ENCODE data around the gene NETO2.

NETO2 gene

DNA sequence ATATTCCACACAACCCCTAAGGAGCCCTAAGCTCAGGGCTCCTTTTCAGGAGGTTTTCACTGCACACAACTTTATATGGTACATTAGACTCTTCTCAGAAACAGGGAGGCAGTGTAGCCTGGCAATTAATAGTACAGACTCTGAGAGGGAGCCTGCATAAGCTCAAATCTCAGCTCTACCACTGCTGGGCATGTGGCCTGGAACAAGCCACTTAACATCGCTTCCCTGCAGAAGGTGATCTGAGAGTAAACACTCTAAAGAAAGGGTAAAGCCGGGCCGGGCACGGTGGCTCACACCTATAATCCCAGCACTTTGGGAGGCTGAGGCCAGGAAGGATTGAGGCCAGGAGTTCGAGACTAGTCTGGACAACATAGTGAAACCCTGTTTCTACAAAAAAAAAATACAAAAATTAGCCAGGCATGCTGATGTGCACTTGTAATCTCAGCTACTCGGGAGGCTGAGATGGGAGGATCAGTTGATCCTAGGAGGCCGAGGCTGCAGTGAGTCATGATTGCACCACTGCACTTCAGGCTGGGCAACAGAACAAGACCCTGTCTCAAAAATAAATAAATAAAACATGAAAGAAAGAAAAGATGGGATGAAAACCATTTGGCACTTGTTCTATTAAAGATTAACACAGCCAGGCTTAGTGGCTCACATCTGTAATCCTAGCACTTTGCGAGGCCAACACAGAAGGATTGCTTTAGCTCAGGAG is 99.6 kb downstream of the NETO2 start:
- no peak for DNase-seq

DNA sequence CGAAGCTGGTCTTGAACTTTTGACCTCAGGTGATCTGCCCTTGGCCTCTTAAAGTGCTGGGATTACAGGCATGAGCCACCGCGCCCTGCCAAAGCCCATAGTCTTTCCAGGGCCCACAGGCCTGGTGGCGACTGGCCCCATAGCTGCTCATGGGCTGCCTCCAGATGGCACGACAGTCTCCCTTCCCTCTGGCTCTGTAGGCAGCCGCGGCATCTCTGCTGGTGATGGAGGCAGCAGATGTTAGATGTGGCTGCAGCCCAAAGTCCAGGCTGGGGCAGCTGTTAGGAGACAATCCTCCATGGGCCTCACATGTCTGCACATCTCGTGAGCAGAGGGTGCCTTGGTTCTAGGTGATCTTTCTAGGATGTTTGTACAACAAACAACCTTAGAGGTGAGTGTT is 100.5 kb downstream of the NETO2 start:
- DNase-seq, result no peak

DNA sequence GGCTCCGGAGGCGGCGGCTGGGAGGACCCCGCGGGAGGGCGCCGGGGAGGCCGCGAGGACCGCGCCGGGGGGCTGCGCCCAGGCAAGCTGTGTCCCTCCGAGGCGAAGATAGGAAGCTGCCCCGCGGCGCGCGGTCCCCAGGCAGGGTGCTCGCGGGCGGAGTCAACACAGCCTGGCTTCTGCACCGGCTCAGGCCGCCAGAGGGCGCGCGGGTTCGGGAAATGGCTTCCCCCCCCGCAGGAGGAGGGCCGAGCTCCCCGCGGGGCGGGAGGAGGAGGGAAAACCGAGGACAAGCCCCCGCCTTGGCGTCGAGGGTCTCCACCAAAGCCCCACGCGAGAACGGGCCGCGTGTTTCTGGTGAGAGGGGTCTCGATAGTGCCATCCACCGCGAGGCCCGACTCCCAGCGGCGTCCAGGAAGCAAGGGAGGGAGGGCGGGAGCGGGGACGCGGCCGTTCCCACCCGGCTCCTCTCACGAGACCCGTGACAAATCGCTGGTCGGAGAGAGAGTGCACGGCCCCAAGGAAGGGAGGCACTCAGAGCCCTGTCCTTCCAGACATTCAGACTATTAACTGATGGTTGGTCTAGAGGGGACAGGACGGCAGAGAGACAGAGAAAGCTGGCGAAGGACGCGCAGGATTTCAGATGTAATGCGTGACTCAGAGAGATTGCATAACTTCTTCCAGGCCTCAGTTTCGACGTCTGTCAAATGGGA is 105.8 kb downstream of the NETO2 start:
- peak; percentile 82 for DNase-seq

DNA sequence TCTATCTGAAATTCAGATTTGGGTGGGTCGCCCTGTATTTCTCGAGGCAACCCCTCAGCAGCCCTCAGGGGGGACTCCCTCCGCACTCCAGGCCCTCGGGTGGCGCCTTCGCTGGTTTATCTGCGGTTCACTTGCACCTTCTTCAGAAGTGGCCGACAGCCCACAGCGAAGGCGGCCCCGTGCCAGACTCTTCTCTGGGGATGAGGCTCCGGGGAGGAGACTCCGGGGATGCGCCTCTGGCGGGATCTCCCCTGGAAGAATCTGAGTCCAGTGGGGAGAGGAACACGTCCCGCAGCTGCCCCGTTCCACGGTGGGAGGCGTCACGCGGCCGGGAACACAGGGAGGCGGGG is 106.4 kb downstream of the NETO2 start:
- no peak for DNase-seq

DNA sequence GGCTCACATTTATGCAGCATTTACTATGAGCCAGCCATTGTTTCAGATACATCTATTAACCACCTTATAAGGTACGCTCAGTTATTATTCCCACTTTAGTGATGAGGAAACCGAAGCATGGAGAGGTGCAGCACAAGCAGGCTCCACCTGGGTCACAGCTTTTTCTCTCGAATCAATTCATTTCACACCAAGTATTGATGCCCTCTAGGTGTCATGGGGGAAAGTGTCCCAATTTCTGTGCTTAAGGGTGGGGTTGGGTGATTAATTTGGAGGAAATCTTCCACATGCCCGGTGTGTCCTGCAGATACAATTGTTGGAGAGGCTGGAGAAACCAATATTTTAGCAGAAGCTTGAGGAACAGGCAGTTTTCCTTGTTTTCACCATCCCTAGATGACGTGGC is 107.5 kb downstream of the NETO2 start:
- no peak for DNase-seq

DNA sequence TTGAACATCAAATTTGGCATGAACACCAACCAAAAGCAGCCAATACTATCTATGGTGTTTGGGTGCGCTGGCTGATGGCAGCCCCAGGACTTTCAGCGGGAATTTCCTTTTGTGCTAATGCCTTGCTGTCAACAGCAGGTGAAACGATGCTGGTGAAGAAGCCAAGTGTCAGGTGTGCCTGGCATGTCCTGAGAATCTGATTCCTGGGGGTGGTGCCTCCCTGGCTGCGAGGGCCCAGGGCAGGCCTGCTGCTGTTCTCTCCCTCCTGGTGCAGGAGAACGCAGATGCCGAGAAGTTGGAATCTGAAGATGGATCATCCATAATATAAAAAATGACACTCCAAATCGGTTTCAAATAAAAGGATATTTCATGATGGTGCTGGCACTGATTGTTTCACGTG is 108.3 kb downstream of the NETO2 start:
- DNase-seq, result no peak

DNA sequence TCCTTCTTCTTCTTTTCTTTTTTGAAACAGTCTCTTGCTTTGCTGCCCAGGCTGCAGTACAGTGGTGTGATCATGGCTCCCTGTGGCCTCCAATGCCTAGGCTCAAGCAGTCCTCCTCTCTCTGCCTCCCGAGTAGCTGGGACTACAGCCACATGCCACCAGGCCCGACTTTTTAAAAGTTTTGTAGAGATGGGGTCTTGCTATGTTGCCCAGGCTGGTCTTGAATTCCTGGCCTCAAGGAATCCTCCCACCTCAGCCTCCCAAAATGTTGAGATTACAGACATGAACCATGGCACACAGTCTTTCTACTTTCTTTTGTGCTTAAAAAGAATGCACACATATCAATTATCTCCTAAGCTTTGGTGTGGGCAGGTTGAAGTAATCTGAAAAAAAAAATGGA is 109.3 kb downstream of the NETO2 start:
- DNase-seq, result no peak

DNA sequence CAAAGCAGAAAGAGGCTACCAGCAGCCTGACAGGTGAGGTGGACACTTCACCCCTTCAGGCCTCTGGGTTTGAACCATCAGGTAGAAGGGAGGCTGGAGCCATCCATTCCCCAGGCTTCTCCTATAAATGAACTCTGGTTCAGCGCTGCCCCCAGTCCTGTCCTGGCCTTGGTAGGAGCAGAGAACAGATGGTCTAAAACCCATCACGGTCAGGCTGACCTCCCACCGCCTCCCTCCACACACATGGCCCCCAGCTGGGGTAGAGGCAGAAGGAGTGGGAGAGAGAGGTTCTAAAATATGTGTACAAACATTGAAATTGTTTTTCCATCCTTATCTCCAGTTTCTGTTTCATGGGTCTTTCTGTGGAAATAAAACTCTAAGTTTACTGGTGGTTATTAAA is 110.6 kb downstream of the NETO2 start:
- no peak for DNase-seq

DNA sequence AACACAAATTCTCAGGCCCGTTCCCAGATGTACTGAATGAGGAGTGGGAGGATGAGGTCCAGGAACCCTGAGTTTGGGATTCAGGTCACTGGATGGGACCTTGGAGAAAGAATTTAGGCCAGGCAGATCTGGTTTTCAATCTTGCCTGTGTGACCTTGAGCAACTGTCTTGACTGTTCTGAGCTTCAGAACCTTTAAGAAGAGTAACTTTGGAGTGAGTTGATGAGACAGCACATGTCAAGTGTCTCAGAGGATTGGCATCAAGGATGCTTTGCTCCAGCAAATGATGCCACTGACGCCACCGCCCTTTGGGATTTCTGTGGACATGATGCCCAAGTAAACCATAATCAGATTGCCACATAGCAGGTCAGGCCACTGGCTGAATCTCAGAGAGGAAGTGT is 114.0 kb downstream of the NETO2 start:
- DNase-seq, result no peak

DNA sequence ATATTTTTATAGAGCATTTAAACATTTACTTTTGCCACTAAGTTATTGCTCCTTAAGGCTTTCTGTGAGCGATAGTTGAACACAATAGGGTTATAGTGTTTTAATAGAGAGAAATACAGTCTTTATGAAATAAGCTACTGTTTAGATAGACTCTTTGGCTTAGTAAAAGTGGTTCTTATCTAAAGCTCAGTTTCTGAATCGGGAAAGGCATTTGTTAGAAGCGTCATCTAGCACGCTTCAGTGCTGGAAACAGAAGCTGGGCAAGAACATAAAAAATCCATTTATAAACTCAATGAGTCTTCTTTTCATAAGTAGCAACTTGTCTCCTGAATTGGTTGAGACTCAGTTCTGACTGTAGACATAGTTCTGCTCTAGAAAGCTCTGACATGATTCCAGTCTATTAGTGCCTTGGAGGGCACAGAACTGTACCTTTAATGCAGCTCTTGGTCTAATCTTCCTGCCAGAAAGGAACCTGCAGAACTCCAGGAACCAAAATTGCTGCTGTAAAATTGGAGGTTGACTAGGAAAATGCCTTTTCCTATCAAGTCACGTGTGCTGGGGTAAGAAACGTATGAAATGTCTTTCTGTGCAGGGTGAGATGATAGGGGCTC is 114.9 kb downstream of the NETO2 start:
- DNase-seq, result no peak

Data from EL (cell line).